ENCODE results near the gene MEF2C.

Gene MEF2C

DNA sequence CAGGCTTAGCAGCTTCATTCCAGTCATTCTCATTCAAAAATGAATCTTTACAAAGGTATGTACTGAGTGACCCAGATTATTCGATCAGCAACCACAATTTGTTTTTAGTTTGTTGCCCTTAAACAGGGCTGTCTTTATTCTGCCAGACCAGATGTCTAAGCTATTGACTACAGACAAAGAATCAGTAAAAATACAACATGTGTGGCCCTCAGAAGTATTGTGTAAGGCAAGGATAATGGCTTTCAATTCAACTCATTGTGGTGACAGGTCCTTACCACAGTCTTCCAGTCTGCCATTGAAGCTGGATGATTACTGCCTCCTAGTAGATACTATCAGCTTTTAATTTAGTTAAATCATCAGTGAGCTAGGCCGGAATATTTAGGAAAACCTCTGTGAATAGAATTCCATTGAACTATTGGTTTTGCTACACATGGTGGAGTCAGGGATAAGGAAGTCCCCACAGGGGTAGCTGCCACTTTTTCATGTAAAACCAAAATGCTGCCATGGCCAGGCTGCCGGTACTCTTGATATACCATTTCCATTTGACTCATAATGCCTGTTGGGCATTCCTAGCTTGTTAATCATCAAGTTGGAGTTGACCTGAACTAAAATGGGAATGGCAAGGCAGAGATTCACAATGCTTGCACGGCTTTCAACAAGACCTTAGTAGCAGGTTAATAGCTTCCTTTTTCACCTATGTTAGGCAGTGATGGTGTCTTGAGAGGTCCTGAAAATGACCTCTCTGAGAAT is 175.6 kb downstream of the MEF2C start:
- DNase-seq: no peak

DNA sequence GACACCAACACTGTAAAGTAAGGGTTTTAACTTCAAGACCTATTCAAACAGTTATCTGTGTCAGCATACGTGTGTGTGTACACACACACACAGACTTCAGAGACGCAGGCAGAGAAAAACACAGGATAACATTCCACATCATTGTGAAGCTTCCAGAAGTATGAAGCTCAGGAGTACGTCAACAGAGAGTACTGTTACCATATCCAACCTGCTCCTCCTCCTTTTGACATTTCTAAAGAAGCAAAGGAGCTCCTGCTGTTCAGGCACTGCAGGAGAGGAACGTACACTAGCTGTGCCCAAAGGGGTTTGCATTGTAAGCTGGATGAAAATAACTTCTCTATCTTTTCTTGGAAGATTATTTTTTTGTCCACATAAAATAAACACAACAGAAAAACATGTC is 180.7 kb downstream of the MEF2C start:
- no peak for DNase-seq

DNA sequence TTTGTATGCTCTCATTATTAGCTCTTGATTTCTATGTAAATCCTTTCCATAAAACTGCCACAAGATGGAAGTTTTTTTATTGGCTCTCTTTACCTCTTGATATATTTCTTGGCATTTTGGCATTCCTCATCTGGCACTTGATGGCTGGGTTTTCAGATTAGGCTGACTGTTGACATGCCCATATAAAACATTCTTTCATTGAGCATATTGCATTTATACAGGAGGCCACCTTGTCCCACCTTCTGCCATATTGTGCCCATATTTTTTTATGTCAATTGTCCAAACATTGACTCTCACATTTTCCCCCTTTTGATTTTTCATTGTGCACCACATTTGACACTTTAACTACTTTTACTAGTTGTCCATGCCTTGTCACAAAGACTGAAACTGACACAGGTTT is 182.9 kb downstream of the MEF2C start:
- DNase-seq: no peak

DNA sequence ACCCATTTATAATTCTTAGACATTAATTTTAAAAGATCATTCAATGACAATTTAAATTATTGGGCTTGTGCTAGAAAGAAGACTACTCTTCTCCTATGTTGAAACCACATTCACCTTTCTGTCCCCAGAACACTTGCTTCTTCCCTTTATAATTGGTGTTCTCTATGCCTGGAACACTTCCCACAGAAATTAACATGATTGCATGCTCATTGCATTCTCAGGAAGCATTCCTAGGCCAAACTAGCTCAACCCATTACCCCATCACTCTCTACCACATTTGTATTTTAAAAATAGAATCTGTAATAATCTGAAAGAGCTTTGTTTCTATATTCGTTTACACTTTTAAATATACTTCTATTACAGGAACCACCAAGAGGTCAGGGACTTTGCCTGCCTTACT is 184.7 kb downstream of the MEF2C start:
- no peak for DNase-seq

DNA sequence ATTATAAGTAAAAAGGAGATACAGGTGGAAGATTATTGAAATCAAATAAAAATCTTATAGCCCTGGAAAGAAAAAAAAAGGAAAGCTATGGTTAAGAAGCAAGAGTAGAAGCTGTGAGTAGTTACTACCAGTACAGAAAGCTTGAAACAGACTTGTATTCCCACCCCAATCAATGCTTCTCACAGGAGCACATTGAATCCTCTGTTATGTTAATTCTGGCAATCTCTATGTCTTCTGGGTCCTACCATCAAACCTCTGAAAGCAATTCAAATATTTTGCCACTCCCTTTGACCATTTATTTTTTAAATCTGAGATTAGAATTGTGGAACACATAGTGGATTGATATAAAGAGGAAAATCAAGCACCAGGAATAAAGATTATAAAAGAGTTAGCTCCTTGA is 186.5 kb downstream of the MEF2C start:
- DNase-seq: no peak

DNA sequence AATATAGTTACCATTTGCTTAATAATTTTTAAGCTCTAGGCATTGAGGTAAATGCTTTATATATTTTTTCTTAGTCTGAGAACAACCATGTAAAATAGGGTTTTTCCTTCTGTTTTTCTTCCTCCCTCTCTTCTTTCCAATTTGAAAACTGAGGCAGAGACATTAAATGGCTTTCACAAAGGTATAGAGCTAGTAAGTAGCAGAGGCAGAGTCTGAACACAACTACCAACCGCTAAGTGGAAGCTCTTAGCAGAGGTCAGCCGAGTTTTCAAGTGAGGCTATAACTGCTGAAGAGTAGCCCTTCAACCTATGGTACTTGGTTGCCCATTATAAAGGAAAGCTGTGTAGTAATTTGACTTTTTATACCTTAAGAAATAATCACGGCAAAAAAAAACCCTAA is 187.1 kb downstream of the MEF2C start:
- DNase-seq: no peak

DNA sequence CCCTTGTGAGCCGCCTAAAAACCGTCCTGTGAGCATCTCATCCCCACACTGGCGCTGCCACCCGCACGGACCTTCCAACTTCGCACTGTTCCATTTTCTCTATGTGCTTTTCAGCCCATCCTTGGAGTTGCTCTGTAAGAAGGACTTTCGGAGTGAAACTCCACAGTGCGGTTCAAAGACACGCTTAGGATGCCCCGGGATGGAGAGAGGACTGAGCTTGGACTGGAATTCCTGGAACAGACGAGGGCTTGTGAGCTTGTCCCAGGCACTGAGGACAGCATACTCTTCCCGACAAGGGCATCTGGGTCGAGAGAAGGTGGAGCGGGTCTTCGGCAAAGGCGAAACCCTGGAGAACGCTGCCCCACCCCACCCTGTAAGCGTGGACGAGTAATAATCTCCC is 187.8 kb downstream of the MEF2C start:
- no peak for DNase-seq

DNA sequence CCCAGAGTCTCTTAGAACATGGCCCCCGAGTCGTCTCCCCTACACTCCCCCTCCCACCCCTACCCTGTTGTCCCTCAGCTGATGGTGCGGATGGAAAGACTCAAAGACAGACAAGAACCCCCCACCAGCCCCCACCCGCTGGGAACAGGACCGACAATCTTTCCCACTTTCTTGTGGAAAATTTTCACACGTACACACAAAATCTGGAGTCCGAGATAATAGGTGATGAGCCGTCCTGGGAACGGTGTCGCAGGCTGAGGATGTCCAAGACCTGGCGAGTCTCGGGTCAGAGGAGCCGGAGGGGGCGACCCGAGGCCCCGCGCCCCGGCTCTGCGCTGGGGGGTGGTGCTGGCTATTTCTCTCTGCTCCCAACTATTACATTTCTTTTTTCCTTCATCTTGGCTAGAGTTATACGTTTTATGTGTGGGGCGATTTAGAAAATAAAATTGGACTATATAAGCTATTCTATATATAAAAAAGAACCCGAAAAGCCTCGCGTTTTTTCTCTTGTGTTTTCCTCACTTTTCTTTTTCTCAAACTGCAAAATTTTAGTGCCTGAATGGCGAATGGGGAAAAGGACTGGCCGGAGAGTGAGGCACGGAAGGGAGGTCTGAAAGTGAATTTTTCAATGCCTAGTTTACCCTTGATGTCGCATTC is 188.8 kb downstream of the MEF2C start:
- no peak for DNase-seq

DNA sequence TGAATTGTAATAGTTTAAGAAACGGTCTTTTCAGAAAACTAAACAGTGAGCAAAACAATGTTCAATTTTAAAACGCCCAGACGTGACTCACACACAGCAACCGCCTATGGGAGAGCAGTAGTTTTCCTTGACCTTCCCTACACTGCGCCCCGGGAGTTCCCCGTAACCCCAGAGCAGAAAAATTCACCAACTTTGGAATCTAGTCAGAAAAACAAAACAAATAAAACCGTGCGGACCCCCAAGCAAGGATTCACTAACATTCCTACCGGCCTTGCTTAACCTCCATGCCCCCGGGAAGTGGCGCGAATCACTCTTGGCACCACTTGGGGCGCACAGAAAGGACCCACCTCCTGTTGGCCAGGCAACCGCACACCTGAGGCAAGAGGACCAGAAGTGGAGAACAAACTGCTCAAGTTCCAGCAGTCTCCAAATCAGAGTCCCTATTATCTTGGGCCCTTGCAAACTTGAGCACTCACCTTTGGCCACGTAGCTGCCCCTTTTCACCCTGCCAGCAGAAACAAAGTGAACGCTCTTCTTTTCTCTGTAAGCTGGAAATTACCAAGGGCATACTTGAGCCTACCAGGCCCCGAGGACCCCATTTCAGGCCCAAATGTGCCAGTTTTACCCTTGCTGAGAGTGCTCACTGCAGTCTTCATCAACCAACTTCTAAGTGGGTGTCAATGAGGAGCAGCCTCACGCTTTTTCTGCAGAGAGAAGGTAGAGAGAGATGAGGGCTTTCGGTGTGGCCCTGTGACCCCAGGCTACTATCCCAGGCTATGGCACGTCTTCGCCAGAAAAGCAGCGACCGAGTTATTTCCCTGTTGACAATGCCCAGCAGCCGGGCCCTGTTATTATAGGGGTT is 189.7 kb downstream of the MEF2C start:
- DNase-seq: no peak

DNA sequence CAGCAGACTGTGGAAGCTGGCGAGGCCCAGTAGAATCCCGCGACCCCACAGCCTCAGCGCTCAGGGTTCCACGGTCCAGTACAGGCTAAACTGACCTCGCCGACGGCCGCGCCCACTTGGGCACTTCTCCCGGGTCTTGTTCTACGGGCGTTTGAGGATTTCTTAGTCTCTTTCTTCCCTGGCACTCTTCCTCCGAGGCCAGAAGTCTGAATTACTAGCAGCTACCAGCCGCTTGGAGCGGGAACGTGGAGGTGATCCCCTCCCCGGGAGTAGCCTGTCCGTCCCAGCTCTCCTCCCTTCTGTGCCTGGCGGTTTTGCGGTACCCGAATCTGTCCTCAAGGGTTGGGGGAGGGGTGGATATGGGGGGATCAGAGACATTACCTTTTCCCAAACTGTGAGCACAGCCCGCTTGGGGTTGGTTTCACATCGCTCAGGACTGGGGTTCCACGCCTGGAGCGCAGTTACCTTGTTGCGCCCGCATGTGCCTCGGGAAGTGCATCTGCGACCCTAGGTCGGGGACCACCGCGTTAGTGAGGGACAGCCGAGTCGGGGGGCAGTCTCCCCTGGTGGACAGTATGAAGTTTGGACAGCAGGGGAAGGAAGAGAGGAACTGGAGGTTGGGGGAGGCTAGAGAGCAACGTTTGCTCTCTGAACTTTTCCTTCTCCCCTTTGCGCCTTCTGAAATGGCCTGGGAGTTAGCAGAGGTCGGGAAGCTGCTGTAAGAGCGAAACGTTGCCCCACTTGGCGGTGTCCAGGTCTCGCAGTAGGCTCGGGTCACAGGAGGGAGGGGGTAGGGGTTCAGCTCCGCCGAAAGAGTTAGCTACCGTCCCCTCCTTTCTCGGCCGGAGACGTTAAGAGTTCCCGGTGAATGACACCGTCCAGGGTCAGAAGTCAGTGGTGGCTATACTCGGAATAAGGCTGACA is 190.8 kb downstream of the MEF2C start:
- no peak for DNase-seq

DNA sequence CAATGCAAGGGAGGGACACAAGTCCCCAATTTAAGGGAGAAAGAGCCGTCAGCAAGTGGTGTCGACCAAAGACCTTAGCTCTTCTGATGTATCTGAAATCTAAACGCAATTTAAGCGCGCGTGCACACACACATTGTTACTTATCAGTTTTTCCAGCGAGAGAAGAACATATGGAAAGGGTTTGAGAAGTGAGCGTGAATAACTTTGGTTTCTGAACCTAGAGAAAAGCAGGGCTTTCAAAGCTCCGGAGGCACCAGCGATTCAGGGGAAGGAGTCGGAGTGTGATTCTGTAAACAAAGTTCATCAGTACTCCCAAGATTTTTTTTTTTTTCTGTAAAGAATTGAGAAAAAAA is 191.8 kb downstream of the MEF2C start:
- no peak for DNase-seq

DNA sequence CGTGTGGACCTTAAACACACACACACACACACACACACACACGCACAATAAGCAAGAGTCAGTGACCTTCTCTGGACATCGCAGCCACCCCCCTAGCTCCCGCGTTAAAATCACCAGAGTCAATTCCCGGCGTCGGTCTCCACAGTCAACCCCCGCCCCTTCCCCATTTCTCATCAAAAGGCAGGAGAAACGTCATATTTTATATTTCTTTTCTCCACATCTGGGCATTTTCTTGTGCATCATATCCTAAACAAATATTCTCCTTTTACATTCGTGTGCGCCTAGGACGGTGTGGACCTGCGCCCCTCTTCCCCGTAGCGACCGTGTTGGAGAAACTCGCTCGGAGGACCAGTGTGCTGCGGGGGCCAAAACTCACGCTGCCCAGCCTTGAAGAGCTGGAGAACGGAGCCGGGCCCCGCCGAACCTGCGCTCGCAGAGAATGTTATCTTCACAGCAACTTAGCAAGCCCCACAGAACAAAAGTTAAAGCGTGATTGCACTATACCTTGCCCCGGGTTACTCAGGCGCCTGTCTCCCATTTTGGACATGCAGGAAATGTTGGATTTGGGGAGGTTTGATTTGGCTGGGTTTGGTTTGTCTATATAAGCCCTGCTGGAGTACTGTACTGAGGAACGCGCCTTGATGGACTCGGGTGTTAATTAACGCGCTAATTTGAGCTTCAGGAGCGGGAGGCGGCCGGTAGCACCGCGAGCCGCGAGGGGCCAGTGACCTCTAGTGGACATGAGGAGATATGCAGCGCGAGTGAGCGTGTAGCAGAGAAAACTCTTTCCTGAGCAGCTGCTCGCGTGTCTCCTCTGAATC is 192.4 kb downstream of the MEF2C start:
- DNase-seq: peak; percentile 30

DNA sequence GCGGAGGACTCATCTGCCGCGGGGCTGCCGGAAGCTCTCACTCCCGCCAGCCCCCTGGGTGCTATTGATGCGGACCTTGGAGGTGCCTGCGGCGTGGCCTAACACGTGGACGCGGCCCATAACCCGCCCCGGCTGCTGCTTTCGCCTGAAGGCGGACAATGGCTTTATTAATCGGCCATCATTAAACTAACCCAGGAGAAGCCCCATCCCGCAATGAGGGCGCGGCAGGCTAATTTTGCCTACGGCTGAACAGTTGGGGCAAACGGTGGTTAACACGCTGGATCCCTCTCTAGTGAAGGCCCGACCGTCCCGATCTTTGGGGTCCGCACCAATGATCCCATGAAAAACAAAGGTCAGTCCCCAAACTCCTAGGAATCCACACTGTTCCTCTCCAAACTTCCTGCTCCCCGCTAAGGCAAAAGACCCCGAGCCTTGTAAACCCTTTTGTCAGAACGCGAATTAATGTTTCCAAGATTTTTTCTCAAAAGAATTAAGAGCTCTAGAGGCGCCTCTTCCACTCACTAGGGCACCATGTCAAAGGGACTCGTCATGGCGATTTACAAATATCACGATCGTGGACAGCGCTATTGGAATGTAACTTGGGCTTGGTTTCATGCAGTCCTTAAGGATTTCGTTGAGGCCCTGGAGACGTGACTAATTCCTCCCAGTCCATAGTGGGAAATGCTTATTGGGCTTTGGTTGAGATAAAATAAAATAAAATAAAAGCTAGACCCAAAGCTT is 193.1 kb downstream of the MEF2C start:
- DNase-seq: no peak

DNA sequence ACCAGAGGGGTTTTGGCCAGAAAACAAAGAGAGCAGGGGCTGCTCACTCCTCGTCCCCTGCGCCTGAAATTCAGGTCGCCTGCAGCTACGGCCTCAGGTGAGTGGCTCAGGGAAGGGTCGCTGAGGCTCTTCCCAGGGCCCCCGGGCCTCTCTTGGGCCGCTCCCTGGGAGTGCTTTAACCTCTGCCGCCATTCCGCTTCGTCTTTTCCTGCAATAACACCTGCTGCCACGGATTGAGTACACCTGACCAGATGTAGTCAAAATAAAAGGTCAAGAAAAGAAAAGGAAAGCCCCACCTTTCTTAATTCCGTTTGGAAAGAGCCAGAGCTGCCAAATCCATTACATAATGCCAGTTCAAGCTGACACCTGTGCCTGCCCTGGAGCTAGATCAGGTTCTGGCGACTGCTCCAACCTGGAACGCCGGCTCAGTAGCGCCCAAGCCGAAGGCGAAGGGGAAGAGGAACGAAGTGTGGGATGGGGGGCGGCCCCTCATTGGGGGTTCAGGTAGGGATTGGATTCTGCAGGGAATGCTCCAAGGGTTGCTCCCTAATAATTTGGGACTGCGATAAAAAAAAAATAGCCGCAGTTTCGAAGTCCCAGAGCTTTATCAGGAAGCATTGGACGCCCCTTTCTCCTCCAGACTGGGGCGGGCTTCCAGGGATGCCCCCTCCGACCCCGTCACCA is 193.9 kb downstream of the MEF2C start:
- DNase-seq: no peak

DNA sequence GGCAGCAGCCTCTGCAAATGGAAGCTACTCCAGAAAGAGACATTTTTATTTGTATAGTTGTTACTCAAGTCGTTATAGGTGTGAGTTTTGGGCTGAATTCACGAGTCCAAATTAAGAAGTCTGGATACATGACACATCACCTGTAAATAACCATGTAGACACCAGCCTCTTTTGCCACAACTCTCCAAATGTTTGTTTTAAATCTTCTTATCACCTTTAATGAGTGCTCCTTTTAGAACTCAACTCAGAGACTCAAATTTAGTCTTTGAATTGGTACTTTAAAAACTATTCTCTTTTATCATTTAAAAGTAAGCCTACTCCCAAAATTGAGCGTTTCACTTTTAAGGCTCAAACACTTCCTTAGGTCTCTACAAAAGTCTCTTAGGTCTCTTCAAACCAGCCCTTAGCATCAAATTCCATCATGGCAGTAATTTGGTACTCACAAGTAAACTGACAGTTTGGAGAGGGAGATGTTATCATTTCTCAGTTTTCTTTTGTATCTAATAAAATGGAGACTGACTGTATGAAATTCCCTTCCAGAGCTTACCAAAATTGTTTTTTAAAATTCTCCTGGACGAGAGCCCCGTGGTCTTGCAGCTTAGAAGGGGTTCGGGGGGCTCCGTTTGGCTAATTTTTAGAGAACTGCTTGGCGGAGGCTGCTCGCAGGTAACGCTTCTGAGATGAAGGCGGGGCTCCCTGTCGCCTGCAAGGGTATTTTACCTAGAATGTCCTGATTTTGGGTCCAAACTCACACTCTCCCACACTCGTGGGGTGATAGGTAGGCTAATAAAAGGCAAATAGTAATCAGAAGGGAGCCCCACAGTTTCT is 194.6 kb downstream of the MEF2C start:
- no peak for DNase-seq

DNA sequence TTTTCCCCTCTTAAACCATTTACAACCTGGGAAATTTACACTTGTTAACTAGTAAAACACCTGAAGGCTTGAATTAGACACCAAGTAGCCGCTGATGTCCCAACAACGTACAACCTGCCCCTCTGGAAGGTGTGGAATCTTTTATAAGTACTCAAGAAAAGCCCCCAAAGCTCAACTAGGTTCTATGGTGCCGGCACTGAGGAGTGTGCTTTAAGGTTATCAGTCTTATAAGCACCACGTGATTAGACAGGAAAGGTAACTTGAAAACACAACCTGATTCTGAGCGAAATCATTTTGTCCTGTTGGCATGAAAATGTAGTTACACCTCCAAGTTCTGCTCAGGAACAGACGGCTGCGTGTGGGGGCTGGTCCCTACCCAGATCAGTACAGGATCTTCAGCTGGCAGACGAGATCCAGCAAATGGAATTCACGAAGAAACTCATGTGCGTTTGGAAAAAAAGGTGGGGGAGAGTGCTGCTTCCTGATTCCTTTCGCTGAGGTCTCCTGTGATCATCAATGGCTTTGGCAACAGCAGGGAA is 195.5 kb downstream of the MEF2C start:
- DNase-seq: no peak

DNA sequence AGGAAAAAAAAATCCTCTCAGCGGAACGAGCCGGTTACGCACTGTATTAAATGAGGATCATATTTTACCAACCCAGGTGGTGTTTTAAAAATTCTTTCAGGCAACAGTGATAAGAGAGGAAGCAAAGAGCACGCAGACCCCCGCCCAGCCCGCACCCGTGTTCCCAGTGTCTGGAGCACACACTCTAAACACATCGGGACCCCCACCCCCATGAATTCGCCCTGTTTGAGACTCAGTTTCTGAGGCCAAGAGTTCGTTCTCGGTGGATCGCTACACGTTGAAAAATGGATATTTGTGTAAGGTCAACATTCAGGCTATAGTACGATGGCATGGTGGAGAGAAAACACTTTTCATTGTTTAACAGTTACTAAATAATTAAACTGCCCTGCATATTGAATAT is 196.3 kb downstream of the MEF2C start:
- no peak for DNase-seq

DNA sequence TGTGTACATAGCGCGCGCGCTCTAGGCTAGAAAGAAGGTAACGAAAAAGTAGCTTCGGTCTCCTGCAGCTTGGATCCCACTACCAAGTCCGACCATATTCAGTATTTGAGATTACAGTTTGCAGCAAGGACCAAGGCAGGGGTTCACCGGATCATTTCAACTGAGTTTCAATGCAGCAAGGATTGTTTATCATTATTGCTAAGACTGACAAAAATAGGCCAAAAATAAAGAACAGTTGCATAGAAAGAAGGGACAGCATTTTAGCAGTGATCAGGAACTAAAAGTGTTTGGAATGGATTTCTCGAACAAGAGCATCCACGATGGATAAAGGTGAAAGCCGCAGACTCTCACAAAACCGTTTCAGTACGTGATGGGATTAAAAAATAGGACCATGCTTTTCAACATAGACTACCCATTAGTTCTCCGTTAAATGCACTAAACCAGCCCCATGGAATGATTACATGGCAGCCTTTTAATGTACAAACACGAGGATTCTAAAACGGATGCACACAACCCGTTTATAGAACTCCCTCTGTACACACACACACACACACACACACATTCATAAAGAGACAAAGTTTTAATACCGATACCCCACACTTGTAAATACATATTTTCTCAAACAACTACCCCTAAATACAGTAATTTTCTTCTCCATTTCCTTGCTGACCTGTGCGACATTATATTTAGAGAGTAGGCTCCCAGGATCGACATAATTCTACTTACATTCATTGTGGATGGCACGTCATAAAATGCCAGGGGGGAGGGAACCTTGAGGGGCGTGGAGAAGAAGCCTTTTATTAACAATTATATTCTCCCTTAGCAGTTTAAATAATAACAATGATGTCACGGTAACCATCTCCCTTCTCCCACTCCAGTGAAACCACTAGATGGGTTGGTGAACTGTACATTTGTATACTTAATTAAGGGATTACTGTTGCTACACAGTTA is 197.1 kb downstream of the MEF2C start:
- no peak for DNase-seq

Data from NK-92 treated with Interleukin-12 subunit alpha and Interleukin-12 subunit beta, amount 100 ng/mL, for 24 hours (cell line).